Upper lobe of right lung (tissue), 1 donor: ENCODE results near the gene CNPY2. TPM values are rescaled to one million over a fixed set of nuclear protein-coding genes. Genes with fewer than 3 reads are reported as not detected.
"Not testable (repeated sequence)": the region's sequence is repeated elsewhere in the genome, so short reads cannot be mapped to it uniquely, and the experiment has no call there.

ENCODE experiments used
- ATAC-seq: fragments of 200-7000 bp; cut with Tn5 transposase; one replicate; pipeline ENCODE4 v1.9.1; 2020; ENCODE audit warnings: mild to moderate bottlenecking, moderate library complexity
- DNase-seq: peaks from one replicate; pipeline ENCODE4 v3.0.0-alpha.2; 2020
- H3K27ac ChIP-seq: fragments of 200-600 bp; one replicate; pipeline ENCODE4 v1.8.0; 2022
- H3K27me3 ChIP-seq: fragments of 200-600 bp; one replicate; pipeline ENCODE4 v1.8.0; 2022; ENCODE audit warnings: mild to moderate bottlenecking
- H3K36me3 ChIP-seq: fragments of 200-600 bp; one replicate; pipeline ENCODE4 v1.8.0; 2022
- H3K4me1 ChIP-seq: fragments of 200-600 bp; one replicate; pipeline ENCODE4 v1.8.0; 2022
- H3K4me3 ChIP-seq: fragments of 200-600 bp; one replicate; pipeline ENCODE4 v1.8.0; 2022; ENCODE audit warnings: mild to moderate bottlenecking
- H3K9me3 ChIP-seq: fragments of 200-600 bp; one replicate; pipeline ENCODE4 v1.8.0; 2022
- CTCF ChIP-seq: fragments of 200-600 bp; IDR thresholded peaks from one replicate; pipeline ENCODE4 v1.8.0; 2022; ENCODE audit warnings: antibody characterized with exemption
- intact Hi-C: fragments of 100-400 bp; cut with DNase I; formaldehyde crosslinking; loops from one replicate; pipeline ENCODE4 v1.11.0; 2022
- total RNA-seq: library from RNA; stranded (reverse); fragmentation: NEBNext Ultra II Directional; extraction: Animal tissue kit (Norgen Biotek cat#: 25700); gene quantifications from one replicate; pipeline ENCODE4 v1.2.1, GENCODE V29; 2021
- donor health status: DM: no; HTN: yes; CAD: no; lungs with severe emphysema.

The CNPY2 gene
- total RNA-seq, 1 donor from 2014 or later = 101 TPM

GRCh38 chr12:56341616-56342015 is 25.8 kb upstream of the CNPY2 start:
- Histone ChIP-seq H3K9me3 (no peaks in the 10 kb centered on the region), H3K36me3 (peaks cover 54% of the 10 kb centered on the region), H3K4me3 (no peak overlapping the region), H3K27me3 (no peaks in the 10 kb centered on the region), H3K4me1 (no peaks in the 10 kb centered on the region), H3K27ac (no peak overlapping the region)
- ATAC-seq (no peak), DNase-seq (no peak)
- intact Hi-C loops = no loop called here
- TF ChIP-seq CTCF = no peak

GRCh38 chr12:56339158-56339422 is 23.3 kb upstream of the CNPY2 start:
- no peak overlapping the region for H3K4me3 ChIP-seq
- peaks cover 4% of the 10 kb centered on the region for H3K4me1 ChIP-seq
- intact Hi-C loops = loop anchor here (10.0 kb wide), 1 partner anchor 126 kb away; the partner anchor contains the start of gene SPRYD4
- H3K9me3 ChIP-seq = no peaks in the 10 kb centered on the region
- ATAC-seq = no peak
- peak overlapping the region; percentile 39 for H3K27ac ChIP-seq
- TF ChIP-seq CTCF = no peak
- DNase-seq = no peak
- H3K27me3 ChIP-seq = no peaks in the 10 kb centered on the region
- H3K36me3 ChIP-seq = peaks cover 30% of the 10 kb centered on the region

GRCh38 chr12:56338308-56339157 is 22.7 kb upstream of the CNPY2 start, which contains the start of gene IL23A:
IL23A (plus strand) TSS chr12:56338884; CDS start chr12:56339045, 161 bp downstream.
- Histone ChIP-seq H3K4me1 (peaks cover 4% of the 10 kb centered on the region), H3K9me3 (no peaks in the 10 kb centered on the region), H3K27ac (peak within 1 kb of the TSS; percentile 39), H3K27me3 (no peaks in the 10 kb centered on the region), H3K36me3 (peaks cover 24% of the 10 kb centered on the region), H3K4me3 (no peak within 1 kb of the TSS)
- intact Hi-C loops = loop anchor here (10.0 kb wide), 1 partner anchor 126 kb away; the partner anchor contains the start of gene SPRYD4
- ATAC-seq (no peak), DNase-seq (no peak)
- no peak for TF ChIP-seq CTCF

- H3K4me1 ChIP-seq = peaks cover 6% of the 10 kb centered on the region
- ATAC-seq (no peak), DNase-seq (no peak)
- no peak overlapping the region for H3K4me3 ChIP-seq
- no peaks in the 10 kb centered on the region for H3K9me3 ChIP-seq
- TF ChIP-seq CTCF = no peak
- peaks cover 17% of the 10 kb centered on the region for H3K36me3 ChIP-seq
- H3K27me3 ChIP-seq = no peaks in the 10 kb centered on the region
- intact Hi-C loops = loop anchor here (10.0 kb wide), 1 partner anchor 127 kb away; the partner anchor contains the start of gene SPRYD4
- H3K27ac ChIP-seq = no peak overlapping the region
These were observed 22.0 kb upstream of the CNPY2 start for GRCh38 chr12:56337753-56338251.

- intact Hi-C loops = loop anchor here (10.0 kb wide), 1 partner anchor 128 kb away; the partner anchor contains the start of gene SPRYD4
- ATAC-seq (peak; percentile 42), DNase-seq (no peak)
- Histone ChIP-seq H3K4me1 (peaks cover 12% of the 10 kb centered on the region), H3K36me3 (peaks cover 5% of the 10 kb centered on the region), H3K9me3 (no peaks in the 10 kb centered on the region), H3K27ac (no peak overlapping the region), H3K27me3 (no peaks in the 10 kb centered on the region), H3K4me3 (no peak overlapping the region)
- TF ChIP-seq CTCF = no peak
These were observed 20.8 kb upstream of the CNPY2 start for GRCh38 chr12:56336361-56337167.

- H3K9me3 ChIP-seq, H3K36me3 ChIP-seq, DNase-seq, H3K27ac ChIP-seq, H3K27me3 ChIP-seq, H3K4me3 ChIP-seq, ATAC-seq: not testable (repeated sequence)
- intact Hi-C loops = loop anchor here (10.0 kb wide), 1 partner anchor 129 kb away; the partner anchor contains the start of gene SPRYD4
- peaks cover 12% of the 10 kb centered on the region for H3K4me1 ChIP-seq
These were observed 19.7 kb upstream of the CNPY2 start for GRCh38 chr12:56335527-56335926.
